ENCODE results near the gene HOXA5.

The HOXA5 gene

GRCh38 chr7:27104341-27105058 lies 39.0 kb downstream of the HOXA5 start:
- DNase-seq = no peak

- DNase-seq = no peak
These were observed 39.8 kb downstream of the HOXA5 start for GRCh38 chr7:27103489-27104226.

GRCh38 chr7:27102581-27103442 lies 40.7 kb downstream of the HOXA5 start, which contains the start of gene HOXA2:
HOXA2 (minus strand) TSS chr7:27102683; CDS start chr7:27102500, 183 bp downstream.
- DNase-seq = no peak

GRCh38 chr7:27101957-27102580 lies 41.4 kb downstream of the HOXA5 start:
- DNase-seq = no peak

- no peak for DNase-seq
These were observed 42.1 kb downstream of the HOXA5 start for GRCh38 chr7:27101171-27101956.

DNA sequence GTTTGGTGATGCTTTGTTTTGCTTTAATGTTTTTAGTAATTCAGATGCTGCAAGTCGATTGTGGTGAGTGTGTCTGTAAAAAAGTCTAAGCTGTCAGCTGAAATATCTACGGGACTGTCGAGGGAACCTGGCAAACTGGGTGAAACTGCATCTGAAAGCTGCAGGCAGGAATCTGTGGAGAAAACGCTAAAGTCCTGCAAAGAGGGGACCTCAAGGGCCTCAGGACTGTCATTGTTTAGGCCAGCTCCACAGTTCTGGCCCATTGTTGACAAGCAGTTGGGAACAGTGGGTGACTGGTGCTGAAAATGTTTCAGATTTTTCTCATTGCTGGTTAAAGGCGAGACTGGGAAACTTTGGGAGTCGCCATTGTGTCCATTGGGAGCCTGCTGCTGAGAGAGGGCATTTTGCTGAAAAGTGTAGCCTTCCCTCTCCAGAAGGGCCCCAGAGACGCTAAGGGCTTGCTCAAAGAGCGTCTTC lies 42.7 kb downstream of the HOXA5 start:
- no peak for DNase-seq

DNA sequence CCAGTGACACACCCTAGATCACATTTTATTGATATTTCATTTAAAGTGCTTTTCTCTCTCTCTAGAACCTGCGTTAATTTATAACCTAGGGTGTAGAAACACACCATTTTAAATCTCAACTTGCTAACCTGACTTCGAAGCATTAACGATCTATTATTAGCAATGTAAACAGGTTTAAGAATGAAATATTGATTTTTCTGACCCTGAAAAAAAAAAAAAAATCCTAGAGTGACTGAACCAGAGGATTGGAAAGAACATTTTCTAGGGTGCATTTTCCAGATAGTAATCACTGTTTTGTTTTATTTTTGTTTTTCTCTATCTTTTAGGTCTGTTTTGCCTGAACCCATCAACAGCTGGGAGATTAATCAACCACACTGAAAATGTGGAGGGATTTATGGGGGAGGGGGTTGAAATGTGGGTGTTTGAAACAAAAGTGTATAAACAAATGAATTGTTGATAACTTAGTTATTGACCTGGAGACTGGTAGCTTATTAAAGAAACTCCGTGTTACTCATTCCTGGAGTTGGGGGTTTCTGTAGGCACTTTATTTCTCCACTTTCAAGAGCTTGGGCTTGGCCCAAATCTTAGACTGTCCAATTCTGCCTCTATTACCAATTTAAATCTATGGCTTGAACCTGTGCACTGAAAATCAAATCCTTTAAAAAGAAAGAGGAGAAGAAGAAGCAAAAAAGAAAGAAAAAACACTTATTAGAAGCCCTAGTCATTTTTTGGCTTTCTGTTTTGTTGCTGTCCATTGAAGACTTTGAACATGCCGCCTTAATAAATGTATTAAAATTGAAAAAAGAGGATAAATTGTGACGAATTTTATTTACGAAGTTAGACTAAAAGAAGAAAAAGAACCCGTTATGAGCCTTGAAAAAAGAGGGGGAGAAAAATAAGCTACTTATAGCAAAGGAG lies 43.8 kb downstream of the HOXA5 start:
- DNase-seq = no peak

DNA sequence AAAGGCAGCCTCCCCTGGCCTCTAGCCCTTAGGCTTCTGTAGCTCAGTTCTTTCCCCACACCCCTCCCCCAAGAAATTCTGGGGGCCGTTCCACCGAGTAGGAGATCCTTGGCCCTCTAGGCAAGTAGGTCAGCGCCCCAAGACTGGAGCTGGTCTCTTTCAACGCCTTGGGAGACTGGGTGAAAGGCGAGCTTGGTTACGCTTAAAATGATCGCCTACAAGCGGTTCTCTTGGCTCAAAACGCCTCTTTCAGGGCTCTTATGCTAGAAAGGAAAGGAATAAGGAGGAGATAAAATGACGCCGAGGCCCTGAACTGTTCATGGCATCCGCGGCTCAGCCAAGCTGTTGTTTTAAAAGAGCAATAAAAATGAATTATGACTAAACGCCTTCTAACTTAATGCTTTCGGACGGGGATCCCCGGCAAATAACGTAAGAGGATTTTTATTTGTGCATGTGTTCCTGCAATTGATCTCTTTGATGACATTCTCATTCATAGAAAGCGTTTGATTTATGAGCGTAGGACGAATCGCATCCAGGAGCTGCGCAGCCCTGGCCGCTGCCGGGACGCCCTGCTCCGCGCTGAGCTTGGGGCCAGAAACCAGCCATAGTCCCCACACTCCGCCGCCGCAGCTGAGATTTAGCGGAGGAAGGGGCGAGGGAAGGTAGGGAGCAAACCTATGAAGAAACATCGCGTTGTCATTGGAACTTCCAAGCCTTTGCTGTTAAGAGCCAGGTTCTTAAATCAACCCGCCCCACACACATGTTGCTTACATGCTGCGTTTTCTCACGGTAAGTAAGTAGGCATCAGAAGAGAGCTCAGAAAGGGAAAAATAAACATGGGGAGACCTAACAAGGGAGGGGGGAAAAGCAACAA lies 44.7 kb downstream of the HOXA5 start:
- DNase-seq = no peak

- DNase-seq = no peak
These were observed 45.5 kb downstream of the HOXA5 start for GRCh38 chr7:27097686-27098577.

DNA sequence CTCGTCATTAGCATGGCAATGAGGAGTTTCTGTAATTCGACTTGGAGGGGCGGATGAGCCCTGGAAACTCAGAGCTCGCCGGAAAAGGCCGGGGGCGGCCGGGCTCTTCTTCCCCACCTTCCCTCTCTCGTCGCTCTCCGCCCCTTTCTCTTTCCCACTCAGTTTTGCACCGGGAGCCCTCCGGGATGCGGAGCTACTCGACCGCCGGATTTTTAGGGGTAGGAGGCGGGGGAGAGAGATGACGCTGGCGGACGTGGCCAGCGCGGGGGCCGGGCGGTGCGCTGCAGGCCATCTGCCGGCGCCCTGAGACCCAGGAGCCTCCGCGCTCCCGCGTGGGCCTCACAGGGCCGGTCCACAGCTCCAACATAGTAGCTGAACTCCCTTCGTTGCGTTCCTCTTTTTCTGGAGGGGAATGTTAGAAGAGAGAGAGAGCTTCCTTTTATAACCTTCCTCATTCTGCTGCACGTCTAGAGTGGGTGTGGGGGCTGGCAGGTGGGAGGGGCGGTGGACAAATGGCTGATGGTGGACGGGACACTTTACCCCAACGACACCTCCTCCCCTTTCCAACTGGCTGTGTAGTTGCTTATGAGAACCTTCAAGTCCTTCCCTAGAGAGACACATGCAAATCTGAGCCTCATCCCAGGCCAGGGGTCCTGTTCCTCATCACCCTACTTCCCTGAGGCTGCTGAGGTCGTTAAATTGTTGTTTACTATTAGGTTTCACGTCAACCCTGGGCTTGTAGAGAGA lies 46.5 kb downstream of the HOXA5 start:
- no peak for DNase-seq

GRCh38 chr7:27095897-27096767 lies 47.3 kb downstream of the HOXA5 start, which contains the start of gene HOXA1:
HOXA1 (minus strand) TSS chr7:27096000; CDS start chr7:27095912, 88 bp downstream.
- DNase-seq = peak; percentile 63 to 72

GRCh38 chr7:27095050-27095896 lies 48.2 kb downstream of the HOXA5 start:
- DNase-seq = peak; percentile 4 to 29

- DNase-seq = no peak
These were observed 49.0 kb downstream of the HOXA5 start for GRCh38 chr7:27094304-27095049.

GRCh38 chr7:27093184-27093895 lies 50.1 kb downstream of the HOXA5 start:
- DNase-seq = no peak

GRCh38 chr7:27092819-27093110 lies 50.7 kb downstream of the HOXA5 start:
- no peak for DNase-seq
